ENCODE results near the gene BUD13. TPM values are rescaled to one million over a fixed set of nuclear protein-coding genes. Genes with fewer than 3 reads are reported as not detected.

The BUD13 gene
- total RNA-seq, 2 experiments from 2014 or later, result 30.3 to 32.7 TPM

- no peak for DNase-seq
- H3K9me3 Mint-ChIP-seq, result no peaks in the 10 kb centered on the region
- H3K4me3 Mint-ChIP-seq, result no peak overlapping the region
- intact Hi-C loops (cut with micrococcal nuclease), result no loop called here
- CTCF ChIA-PET, result interaction anchor here (1.6 kb wide), 1 partner anchor 18 kb away, joined by 6 read pairs; no protein-coding TSS in a partner anchor
- H3K27me3 Mint-ChIP-seq, result peaks cover 15% of the 10 kb centered on the region
- H3K27ac Mint-ChIP-seq, result no peak overlapping the region
- POLR2A ChIA-PET, result no interaction called here
- no peaks in the 10 kb centered on the region for H3K4me1 Mint-ChIP-seq (ENCODE audit: low read depth)
- H3K36me3 Mint-ChIP-seq, result no peaks in the 10 kb centered on the region
Observed at GRCh38 chr11:116714902-116715301, 57.9 kb downstream of the BUD13 start.

GRCh38 chr11:116712428-116712827 lies 60.4 kb downstream of the BUD13 start:
- POLR2A ChIA-PET, result no interaction called here
- H3K4me1 Mint-ChIP-seq (ENCODE audit: low read depth), result no peaks in the 10 kb centered on the region
- H3K4me3 Mint-ChIP-seq, result no peak overlapping the region
- no peak overlapping the region for H3K27ac Mint-ChIP-seq
- H3K9me3 Mint-ChIP-seq, result no peaks in the 10 kb centered on the region
- peaks cover 19% of the 10 kb centered on the region for H3K27me3 Mint-ChIP-seq
- no peaks in the 10 kb centered on the region for H3K36me3 Mint-ChIP-seq
- CTCF ChIA-PET, result no interaction called here
- intact Hi-C loops (cut with micrococcal nuclease), result no loop called here
- DNase-seq, result no peak

- H3K27me3 Mint-ChIP-seq, result peaks cover 22% of the 10 kb centered on the region
- intact Hi-C loops (cut with micrococcal nuclease), result no loop called here
- POLR2A ChIA-PET, result no interaction called here
- H3K36me3 Mint-ChIP-seq, result no peaks in the 10 kb centered on the region
- CTCF ChIA-PET, result interaction anchor here (1.7 kb wide), 1 partner anchor 21 kb away, joined by 3 read pairs; no protein-coding TSS in a partner anchor
- no peaks in the 10 kb centered on the region for H3K9me3 Mint-ChIP-seq
- no peak overlapping the region for H3K27ac Mint-ChIP-seq
- DNase-seq, result no peak
- no peaks in the 10 kb centered on the region for H3K4me1 Mint-ChIP-seq (ENCODE audit: low read depth)
- H3K4me3 Mint-ChIP-seq, result no peak overlapping the region
Observed at GRCh38 chr11:116710762-116711161, 62.0 kb downstream of the BUD13 start.

GRCh38 chr11:116710001-116710674 lies 62.6 kb downstream of the BUD13 start:
- ChIA-PET CTCF (no interaction called here), POLR2A (no interaction called here)
- Mint-ChIP-seq H3K4me3 (no peak overlapping the region), H3K27ac (no peak overlapping the region), H3K9me3 (no peaks in the 10 kb centered on the region), H3K36me3 (no peaks in the 10 kb centered on the region), H3K4me1 (ENCODE audit: low read depth) (no peaks in the 10 kb centered on the region), H3K27me3 (peaks cover 22% of the 10 kb centered on the region)
- no peak for DNase-seq
- intact Hi-C loops (cut with micrococcal nuclease), result no loop called here

GRCh38 chr11:116707746-116708145 lies 65.0 kb downstream of the BUD13 start:
- ChIA-PET POLR2A (no interaction called here), CTCF (interaction anchor here (1.7 kb wide), 1 partner anchor 25 kb away, joined by 3 read pairs; no protein-coding TSS in a partner anchor)
- H3K36me3 Mint-ChIP-seq, result no peaks in the 10 kb centered on the region
- H3K27ac Mint-ChIP-seq, result no peak overlapping the region
- DNase-seq, result no peak
- intact Hi-C loops (cut with micrococcal nuclease), result no loop called here
- H3K4me1 Mint-ChIP-seq (ENCODE audit: low read depth), result no peaks in the 10 kb centered on the region
- peaks cover 23% of the 10 kb centered on the region for H3K27me3 Mint-ChIP-seq
- no peak overlapping the region for H3K4me3 Mint-ChIP-seq
- no peaks in the 10 kb centered on the region for H3K9me3 Mint-ChIP-seq

GRCh38 chr11:116707161-116707629 lies 65.6 kb downstream of the BUD13 start:
- DNase-seq, result no peak
- H3K36me3 Mint-ChIP-seq, result no peaks in the 10 kb centered on the region
- CTCF ChIA-PET, result interaction anchor here (0.6 kb wide), 1 partner anchor 12 kb away, joined by 3 read pairs; no protein-coding TSS in a partner anchor
- H3K9me3 Mint-ChIP-seq, result no peaks in the 10 kb centered on the region
- intact Hi-C loops (cut with micrococcal nuclease), result no loop called here
- H3K27me3 Mint-ChIP-seq, result peaks cover 23% of the 10 kb centered on the region
- no peaks in the 10 kb centered on the region for H3K4me1 Mint-ChIP-seq (ENCODE audit: low read depth)
- POLR2A ChIA-PET, result no interaction called here
- no peak overlapping the region for H3K27ac Mint-ChIP-seq
- H3K4me3 Mint-ChIP-seq, result no peak overlapping the region

GRCh38 chr11:116703421-116703820 lies 69.4 kb downstream of the BUD13 start:
- H3K9me3 Mint-ChIP-seq, result no peaks in the 10 kb centered on the region
- peaks cover 7% of the 10 kb centered on the region for H3K27me3 Mint-ChIP-seq
- H3K36me3 Mint-ChIP-seq, result no peaks in the 10 kb centered on the region
- no peak overlapping the region for H3K27ac Mint-ChIP-seq
- intact Hi-C loops (cut with micrococcal nuclease), result no loop called here
- ChIA-PET CTCF (no interaction called here), POLR2A (no interaction called here)
- no peak for DNase-seq
- no peak overlapping the region for H3K4me3 Mint-ChIP-seq
- H3K4me1 Mint-ChIP-seq (ENCODE audit: low read depth), result no peaks in the 10 kb centered on the region

- no peaks in the 10 kb centered on the region for H3K4me1 Mint-ChIP-seq (ENCODE audit: low read depth)
- no peaks in the 10 kb centered on the region for H3K9me3 Mint-ChIP-seq
- CTCF ChIA-PET, result no interaction called here
- H3K36me3 Mint-ChIP-seq, result no peaks in the 10 kb centered on the region
- peaks cover 6% of the 10 kb centered on the region for H3K27me3 Mint-ChIP-seq
- intact Hi-C loops (cut with micrococcal nuclease), result no loop called here
- H3K4me3 Mint-ChIP-seq, result no peak overlapping the region
- no peak overlapping the region for H3K27ac Mint-ChIP-seq
- DNase-seq, result no peak
- POLR2A ChIA-PET, result no interaction called here
Observed at GRCh38 chr11:116702772-116703385, 69.9 kb downstream of the BUD13 start.

- ChIA-PET POLR2A (no interaction called here), CTCF (no interaction called here)
- H3K4me3 Mint-ChIP-seq, result no peak overlapping the region
- intact Hi-C loops (cut with micrococcal nuclease), result no loop called here
- no peaks in the 10 kb centered on the region for H3K36me3 Mint-ChIP-seq
- no peak overlapping the region for H3K27ac Mint-ChIP-seq
- H3K27me3 Mint-ChIP-seq, result peaks cover 4% of the 10 kb centered on the region
- no peak for DNase-seq
- no peaks in the 10 kb centered on the region for H3K4me1 Mint-ChIP-seq (ENCODE audit: low read depth)
- no peaks in the 10 kb centered on the region for H3K9me3 Mint-ChIP-seq
Observed at GRCh38 chr11:116701876-116702275, 70.9 kb downstream of the BUD13 start.

GRCh38 chr11:116701297-116701801 lies 71.4 kb downstream of the BUD13 start:
- Mint-ChIP-seq H3K4me3 (no peak overlapping the region), H3K36me3 (no peaks in the 10 kb centered on the region), H3K27ac (no peak overlapping the region), H3K9me3 (no peaks in the 10 kb centered on the region), H3K4me1 (ENCODE audit: low read depth) (no peaks in the 10 kb centered on the region), H3K27me3 (peaks cover 4% of the 10 kb centered on the region)
- no peak for DNase-seq
- ChIA-PET POLR2A (no interaction called here), CTCF (no interaction called here)
- intact Hi-C loops (cut with micrococcal nuclease), result no loop called here

GRCh38 chr11:116700586-116701220 lies 72.1 kb downstream of the BUD13 start:
- ChIA-PET POLR2A (no interaction called here), CTCF (no interaction called here)
- no peaks in the 10 kb centered on the region for H3K9me3 Mint-ChIP-seq
- H3K36me3 Mint-ChIP-seq, result no peaks in the 10 kb centered on the region
- H3K4me3 Mint-ChIP-seq, result no peak overlapping the region
- H3K27ac Mint-ChIP-seq, result no peak overlapping the region
- intact Hi-C loops (cut with micrococcal nuclease), result no loop called here
- H3K4me1 Mint-ChIP-seq (ENCODE audit: low read depth), result no peaks in the 10 kb centered on the region
- DNase-seq, result no peak
- peaks cover 4% of the 10 kb centered on the region for H3K27me3 Mint-ChIP-seq
